ENCODE results near the gene NAALADL2. TPM values are rescaled to one million over a fixed set of nuclear protein-coding genes. Genes with fewer than 3 reads are reported as not detected.
"Not testable (repeated sequence)": the region's sequence is repeated elsewhere in the genome, so short reads cannot be mapped to it uniquely, and the experiment has no call there.

Gene NAALADL2
- total and polyA plus RNA-seq, 2 donors, result 0.68 to 4.9 TPM

DNA sequence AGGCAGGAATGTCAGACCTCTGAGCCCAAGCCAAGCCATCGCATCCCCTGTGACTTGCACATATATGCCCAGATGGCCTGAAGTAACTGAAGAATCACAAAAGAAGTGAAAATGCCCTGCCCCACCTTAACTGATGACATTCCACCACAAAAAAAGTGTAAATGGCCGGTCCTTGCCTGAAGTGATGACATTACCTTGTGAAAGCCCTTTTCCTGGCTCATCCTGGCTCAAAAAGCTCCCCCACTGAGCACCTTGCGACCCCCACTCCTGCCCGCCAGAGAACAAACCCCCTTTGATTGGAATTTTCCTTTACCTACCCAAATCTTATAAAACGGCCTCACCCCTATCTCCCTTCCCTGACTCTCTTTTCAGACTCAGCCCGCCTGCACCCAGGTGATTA is 976.6 kb downstream of the NAALADL2 start:
- not testable (repeated sequence) for H3K4me3 ChIP-seq (ENCODE audit: low read length in 2 of 2); DNase-seq (ENCODE audit: low read depth in 6 of 9, low spot score in 9 of 9); H3K27me3 ChIP-seq (ENCODE audit: control insufficient read depth in 2 of 2, insufficient read depth in 1 of 2, low read length in 1 of 2); H3K36me3 ChIP-seq (ENCODE audit: control insufficient read depth in 2 of 2, insufficient read depth in 2 of 2, low read length in 1 of 2); H3K27ac ChIP-seq (ENCODE audit: low read depth in 1 of 2, low read length in 1 of 2); H3K4me1 ChIP-seq (ENCODE audit: control insufficient read depth in 2 of 2, insufficient read depth in 2 of 2, low read length in 2 of 2); H3K9me3 ChIP-seq (ENCODE audit: control insufficient read depth in 2 of 2, insufficient read depth in 1 of 2, low read length in 1 of 2)
- WGBS, result 89% methylated on average over 6 of the region's 6 CpGs

- Histone ChIP-seq H3K4me3 (ENCODE audit: low read length in 2 of 2) (no peak overlapping the region), H3K9me3 (ENCODE audit: control insufficient read depth in 2 of 2, insufficient read depth in 1 of 2, low read length in 1 of 2) (no peaks in the 10 kb centered on the region), H3K27ac (ENCODE audit: low read depth in 1 of 2, low read length in 1 of 2) (no peak overlapping the region), H3K4me1 (ENCODE audit: control insufficient read depth in 2 of 2, insufficient read depth in 2 of 2, low read length in 2 of 2) (no peaks in the 10 kb centered on the region), H3K27me3 (ENCODE audit: control insufficient read depth in 2 of 2, insufficient read depth in 1 of 2, low read length in 1 of 2) (no peaks in the 10 kb centered on the region), H3K36me3 (ENCODE audit: control insufficient read depth in 2 of 2, insufficient read depth in 2 of 2, low read length in 1 of 2) (no peaks in the 10 kb centered on the region)
- DNase-seq (ENCODE audit: low read depth in 6 of 9, low spot score in 9 of 9), result no peak
- WGBS, result 85% methylated on average over 4 of the region's 4 CpGs
Measured at GRCh38 chr3:175836617-175837016, 977.5 kb downstream of the NAALADL2 start.

GRCh38 chr3:175837962-175838361 is 978.8 kb downstream of the NAALADL2 start:
- H3K36me3 ChIP-seq (ENCODE audit: control insufficient read depth in 2 of 2, insufficient read depth in 2 of 2, low read length in 1 of 2), result no peaks in the 10 kb centered on the region
- DNase-seq (ENCODE audit: low read depth in 6 of 9, low spot score in 9 of 9), result no peak
- WGBS, result 92% methylated on average over 2 of the region's 2 CpGs
- H3K9me3 ChIP-seq (ENCODE audit: control insufficient read depth in 2 of 2, insufficient read depth in 1 of 2, low read length in 1 of 2), result no peaks in the 10 kb centered on the region
- no peak overlapping the region for H3K4me3 ChIP-seq (ENCODE audit: low read length in 2 of 2)
- H3K27me3 ChIP-seq (ENCODE audit: control insufficient read depth in 2 of 2, insufficient read depth in 1 of 2, low read length in 1 of 2), result no peaks in the 10 kb centered on the region
- H3K4me1 ChIP-seq (ENCODE audit: control insufficient read depth in 2 of 2, insufficient read depth in 2 of 2, low read length in 2 of 2), result no peaks in the 10 kb centered on the region
- H3K27ac ChIP-seq (ENCODE audit: low read depth in 1 of 2, low read length in 1 of 2), result no peak overlapping the region

GRCh38 chr3:175839366-175840005 is 980.4 kb downstream of the NAALADL2 start:
- H3K4me3 ChIP-seq (ENCODE audit: low read length in 2 of 2), result no peak overlapping the region
- no peaks in the 10 kb centered on the region for H3K27me3 ChIP-seq (ENCODE audit: control insufficient read depth in 2 of 2, insufficient read depth in 1 of 2, low read length in 1 of 2)
- H3K9me3 ChIP-seq (ENCODE audit: control insufficient read depth in 2 of 2, insufficient read depth in 1 of 2, low read length in 1 of 2), result no peaks in the 10 kb centered on the region
- no peaks in the 10 kb centered on the region for H3K36me3 ChIP-seq (ENCODE audit: control insufficient read depth in 2 of 2, insufficient read depth in 2 of 2, low read length in 1 of 2)
- no peak overlapping the region for H3K27ac ChIP-seq (ENCODE audit: low read depth in 1 of 2, low read length in 1 of 2)
- WGBS, result 95% methylated on average over 2 of the region's 2 CpGs
- no peaks in the 10 kb centered on the region for H3K4me1 ChIP-seq (ENCODE audit: control insufficient read depth in 2 of 2, insufficient read depth in 2 of 2, low read length in 2 of 2)
- no peak for DNase-seq (ENCODE audit: low read depth in 6 of 9, low spot score in 9 of 9)

DNA sequence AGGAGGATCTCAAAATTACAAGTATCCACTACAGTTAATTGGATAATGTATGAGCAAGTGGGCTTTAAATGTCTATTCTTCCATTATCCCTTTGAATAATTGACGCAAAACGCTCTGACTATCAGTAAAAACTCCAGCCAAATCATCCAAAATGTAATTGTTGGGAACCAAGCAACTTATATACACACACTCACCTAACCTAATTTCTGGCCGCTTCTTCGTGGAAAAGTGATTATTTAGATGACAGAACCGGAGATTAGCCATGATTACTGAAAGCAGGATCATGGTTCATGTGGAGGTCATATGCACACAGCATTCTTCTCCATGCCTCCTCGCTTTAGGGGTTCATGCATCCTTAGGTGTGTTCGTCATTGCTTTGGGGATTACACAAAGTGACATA is 992.4 kb downstream of the NAALADL2 start:
- Histone ChIP-seq H3K27ac (ENCODE audit: low read depth in 1 of 2, low read length in 1 of 2) (no peak overlapping the region), H3K4me1 (ENCODE audit: control insufficient read depth in 2 of 2, insufficient read depth in 2 of 2, low read length in 2 of 2) (no peaks in the 10 kb centered on the region), H3K9me3 (ENCODE audit: control insufficient read depth in 2 of 2, insufficient read depth in 1 of 2, low read length in 1 of 2) (no peaks in the 10 kb centered on the region), H3K4me3 (ENCODE audit: low read length in 2 of 2) (no peak overlapping the region), H3K27me3 (ENCODE audit: control insufficient read depth in 2 of 2, insufficient read depth in 1 of 2, low read length in 1 of 2) (no peaks in the 10 kb centered on the region), H3K36me3 (ENCODE audit: control insufficient read depth in 2 of 2, insufficient read depth in 2 of 2, low read length in 1 of 2) (no peaks in the 10 kb centered on the region)
- DNase-seq (ENCODE audit: low read depth in 6 of 9, low spot score in 9 of 9), result no peak
- WGBS, result 96% methylated on average over 7 of the region's 7 CpGs

DNA sequence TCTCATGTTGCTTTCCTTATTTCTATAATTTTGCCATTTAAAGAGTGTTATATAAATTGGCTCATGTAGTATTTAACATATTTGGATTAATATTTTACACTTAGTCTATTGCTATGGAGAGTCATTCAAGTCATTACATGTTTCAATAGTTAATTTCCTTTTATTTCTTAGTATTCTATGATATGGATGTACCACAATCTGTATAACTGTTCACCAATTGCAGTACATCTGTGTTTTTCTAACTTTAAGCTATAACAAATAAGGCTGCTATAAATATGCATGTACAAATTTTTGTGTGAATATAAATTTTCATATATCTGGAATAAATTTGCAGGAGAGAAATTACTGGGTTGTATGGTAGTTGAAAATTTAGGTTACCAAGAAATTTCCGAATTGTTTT is 993.4 kb downstream of the NAALADL2 start:
- WGBS, result 93% methylated on average over 1 of the region's 1 CpG
- H3K36me3 ChIP-seq (ENCODE audit: control insufficient read depth in 2 of 2, insufficient read depth in 2 of 2, low read length in 1 of 2), result no peaks in the 10 kb centered on the region
- DNase-seq (ENCODE audit: low read depth in 6 of 9, low spot score in 9 of 9), result no peak

GRCh38 chr3:175857666-175858270 is 998.6 kb downstream of the NAALADL2 start:
- no peak overlapping the region for H3K4me3 ChIP-seq (ENCODE audit: low read length in 2 of 2)
- no peaks in the 10 kb centered on the region for H3K36me3 ChIP-seq (ENCODE audit: control insufficient read depth in 2 of 2, insufficient read depth in 2 of 2, low read length in 1 of 2)
- no peak overlapping the region for H3K27ac ChIP-seq (ENCODE audit: low read depth in 1 of 2, low read length in 1 of 2)
- no peak for DNase-seq (ENCODE audit: low read depth in 6 of 9, low spot score in 9 of 9)
- WGBS, result 63% methylated on average over 2 of the region's 2 CpGs
- no peaks in the 10 kb centered on the region for H3K9me3 ChIP-seq (ENCODE audit: control insufficient read depth in 2 of 2, insufficient read depth in 1 of 2, low read length in 1 of 2)
- H3K4me1 ChIP-seq (ENCODE audit: control insufficient read depth in 2 of 2, insufficient read depth in 2 of 2, low read length in 2 of 2), result no peaks in the 10 kb centered on the region
- no peaks in the 10 kb centered on the region for H3K27me3 ChIP-seq (ENCODE audit: control insufficient read depth in 2 of 2, insufficient read depth in 1 of 2, low read length in 1 of 2)

More for the DNA sequence above, 993.4 kb downstream of the NAALADL2 start:
- no peak overlapping the region for H3K4me3 ChIP-seq (ENCODE audit: low read length in 2 of 2)
- no peaks in the 10 kb centered on the region for H3K9me3 ChIP-seq (ENCODE audit: control insufficient read depth in 2 of 2, insufficient read depth in 1 of 2, low read length in 1 of 2)
- no peaks in the 10 kb centered on the region for H3K27me3 ChIP-seq (ENCODE audit: control insufficient read depth in 2 of 2, insufficient read depth in 1 of 2, low read length in 1 of 2)
- H3K27ac ChIP-seq (ENCODE audit: low read depth in 1 of 2, low read length in 1 of 2), result no peak overlapping the region
- H3K4me1 ChIP-seq (ENCODE audit: control insufficient read depth in 2 of 2, insufficient read depth in 2 of 2, low read length in 2 of 2), result no peaks in the 10 kb centered on the region

All from thymus (tissue), 11 donors.